Effector memory CD4-positive, alpha-beta T cell (primary cell): ENCODE data around the gene USH1G.

ENCODE experiments used
- DNase-seq, 3 donors: peaks; one replicate each; pipeline ENCODE4 v3.0.0-alpha.2; 2020
- H3K27ac ChIP-seq: 2 replicates; pipeline ENCODE4 v1.7.0; 2013; ENCODE audit warnings: mild to moderate bottlenecking, low read length, moderate library complexity; ENCODE audit not compliant: insufficient read depth, poor library complexity, severe bottlenecking
- H3K27me3 ChIP-seq: replicated peaks from 2 replicates; pipeline ENCODE4 v1.7.0; 2013; ENCODE audit warnings: mild to moderate bottlenecking, low read length; ENCODE audit not compliant: insufficient read depth, control insufficient read depth, poor library complexity, severe bottlenecking
- H3K36me3 ChIP-seq: 2 replicates; pipeline ENCODE4 v1.7.0; 2013; ENCODE audit warnings: mild to moderate bottlenecking, low read length, moderate library complexity; ENCODE audit not compliant: control insufficient read depth, insufficient read depth
- H3K4me1 ChIP-seq: 2 replicates; pipeline ENCODE4 v1.7.0; 2013; ENCODE audit warnings: low read length, mild to moderate bottlenecking; ENCODE audit not compliant: control insufficient read depth, insufficient read depth, poor library complexity, severe bottlenecking
- H3K4me3 ChIP-seq: 2 replicates; pipeline ENCODE4 v1.7.0; 2013; ENCODE audit warnings: low read length, low read depth, mild to moderate bottlenecking; ENCODE audit not compliant: insufficient read depth, poor library complexity, severe bottlenecking
- H3K9me3 ChIP-seq: 2 replicates; pipeline ENCODE4 v1.7.0; 2013; ENCODE audit warnings: mild to moderate bottlenecking, low read length, moderate library complexity; ENCODE audit not compliant: control insufficient read depth

The USH1G gene

GRCh38 chr17:74928786-74929185, 5.7 kb upstream of the USH1G start:
- no peak overlapping the region for H3K4me3 ChIP-seq
- H3K9me3 ChIP-seq = no peaks in the 10 kb centered on the region
- H3K27me3 ChIP-seq = peaks cover 26% of the 10 kb centered on the region
- no peak overlapping the region for H3K27ac ChIP-seq
- DNase-seq = no peak
- peaks cover 8% of the 10 kb centered on the region for H3K4me1 ChIP-seq
- H3K36me3 ChIP-seq = no peaks in the 10 kb centered on the region

GRCh38 chr17:74925242-74925641, 2.2 kb upstream of the USH1G start:
- Histone ChIP-seq H3K27me3 (peaks cover 32% of the 10 kb centered on the region), H3K9me3 (no peaks in the 10 kb centered on the region), H3K4me3 (no peak overlapping the region), H3K27ac (no peak overlapping the region), H3K4me1 (peaks cover 22% of the 10 kb centered on the region), H3K36me3 (no peaks in the 10 kb centered on the region)
- DNase-seq = no peak

GRCh38 chr17:74924250-74924948, 1.3 kb upstream of the USH1G start, which contains the start of gene OTOP2:
Gene OTOP2, plus strand, starts transcription at chr17:74924273. Its CDS starts 360 bp downstream, at chr17:74924633.
- peaks cover 22% of the 10 kb centered on the region for H3K4me1 ChIP-seq
- no peaks in the 10 kb centered on the region for H3K36me3 ChIP-seq
- no peak for DNase-seq
- H3K4me3 ChIP-seq = peak within 1 kb of the TSS; percentile 37
- no peaks in the 10 kb centered on the region for H3K9me3 ChIP-seq
- H3K27ac ChIP-seq = no peak within 1 kb of the TSS
- H3K27me3 ChIP-seq = peaks cover 32% of the 10 kb centered on the region

- Histone ChIP-seq H3K4me1 (peaks cover 22% of the 10 kb centered on the region), H3K36me3 (no peaks in the 10 kb centered on the region), H3K9me3 (no peaks in the 10 kb centered on the region), H3K4me3 (peak overlapping the region; percentile 37), H3K27me3 (peaks cover 32% of the 10 kb centered on the region), H3K27ac (no peak overlapping the region)
- DNase-seq = peak; percentile 30 to 46 (median 37)
Observed at GRCh38 chr17:74923538-74924249, 639 bp upstream of the USH1G start.

GRCh38 chr17:74922172-74922571, 883 bp downstream of the USH1G start:
- no peaks in the 10 kb centered on the region for H3K36me3 ChIP-seq
- peaks cover 22% of the 10 kb centered on the region for H3K4me1 ChIP-seq
- no peak for DNase-seq
- no peak overlapping the region for H3K4me3 ChIP-seq
- H3K9me3 ChIP-seq = no peaks in the 10 kb centered on the region
- H3K27ac ChIP-seq = no peak overlapping the region
- peaks cover 32% of the 10 kb centered on the region for H3K27me3 ChIP-seq

GRCh38 chr17:74921769-74922168, 1.3 kb downstream of the USH1G start:
- Histone ChIP-seq H3K27ac (no peak overlapping the region), H3K27me3 (peaks cover 32% of the 10 kb centered on the region), H3K4me3 (no peak overlapping the region), H3K36me3 (no peaks in the 10 kb centered on the region), H3K9me3 (no peaks in the 10 kb centered on the region), H3K4me1 (peaks cover 22% of the 10 kb centered on the region)
- no peak for DNase-seq

- H3K36me3 ChIP-seq = no peaks in the 10 kb centered on the region
- H3K27me3 ChIP-seq = peaks cover 32% of the 10 kb centered on the region
- DNase-seq = no peak
- no peaks in the 10 kb centered on the region for H3K9me3 ChIP-seq
- peaks cover 22% of the 10 kb centered on the region for H3K4me1 ChIP-seq
- no peak overlapping the region for H3K4me3 ChIP-seq
- H3K27ac ChIP-seq = no peak overlapping the region
Observed at GRCh38 chr17:74921026-74921681, 1.9 kb downstream of the USH1G start.

GRCh38 chr17:74920642-74921025, 2.4 kb downstream of the USH1G start:
- no peak for DNase-seq
- H3K27me3 ChIP-seq = peaks cover 32% of the 10 kb centered on the region
- no peak overlapping the region for H3K27ac ChIP-seq
- H3K9me3 ChIP-seq = no peaks in the 10 kb centered on the region
- H3K4me3 ChIP-seq = no peak overlapping the region
- peaks cover 22% of the 10 kb centered on the region for H3K4me1 ChIP-seq
- H3K36me3 ChIP-seq = no peaks in the 10 kb centered on the region

- H3K9me3 ChIP-seq = no peaks in the 10 kb centered on the region
- H3K4me3 ChIP-seq = no peak overlapping the region
- DNase-seq = no peak
- peaks cover 22% of the 10 kb centered on the region for H3K4me1 ChIP-seq
- H3K27ac ChIP-seq = no peak overlapping the region
- H3K27me3 ChIP-seq = peaks cover 30% of the 10 kb centered on the region
- no peaks in the 10 kb centered on the region for H3K36me3 ChIP-seq
Observed at GRCh38 chr17:74920306-74920620, 2.8 kb downstream of the USH1G start.
